Measurements from ENCODE around the gene HRAS. TPM values are rescaled to one million over a fixed set of nuclear protein-coding genes. Genes with fewer than 3 reads are reported as not detected.

Gene HRAS
- total RNA-seq, 1 experiment from 2014 or later, result 90.2 TPM

- Histone ChIP-seq H3K9me3 (ENCODE audit: low read depth, low read length, poor library complexity, severe bottlenecking) (no peaks in the 10 kb centered on the region), H3K36me3 (ENCODE audit: insufficient read depth, low read length, poor library complexity, severe bottlenecking) (no peaks in the 10 kb centered on the region), H3K4me1 (ENCODE audit: insufficient read depth, low read length, poor library complexity, severe bottlenecking) (peaks cover 20% of the 10 kb centered on the region), H3K4me3 (ENCODE audit: low read depth, low read length, poor library complexity, severe bottlenecking) (peak overlapping the region; percentile 99), H3K27ac (ENCODE audit: low read depth, low read length, poor library complexity, severe bottlenecking) (peak overlapping the region; percentile 74), H3K27me3 (replicated peaks; ENCODE audit: insufficient read depth, low read depth, low read length, poor library complexity) (no peaks in the 10 kb centered on the region)
- TF ChIP-seq, protein P1, sequence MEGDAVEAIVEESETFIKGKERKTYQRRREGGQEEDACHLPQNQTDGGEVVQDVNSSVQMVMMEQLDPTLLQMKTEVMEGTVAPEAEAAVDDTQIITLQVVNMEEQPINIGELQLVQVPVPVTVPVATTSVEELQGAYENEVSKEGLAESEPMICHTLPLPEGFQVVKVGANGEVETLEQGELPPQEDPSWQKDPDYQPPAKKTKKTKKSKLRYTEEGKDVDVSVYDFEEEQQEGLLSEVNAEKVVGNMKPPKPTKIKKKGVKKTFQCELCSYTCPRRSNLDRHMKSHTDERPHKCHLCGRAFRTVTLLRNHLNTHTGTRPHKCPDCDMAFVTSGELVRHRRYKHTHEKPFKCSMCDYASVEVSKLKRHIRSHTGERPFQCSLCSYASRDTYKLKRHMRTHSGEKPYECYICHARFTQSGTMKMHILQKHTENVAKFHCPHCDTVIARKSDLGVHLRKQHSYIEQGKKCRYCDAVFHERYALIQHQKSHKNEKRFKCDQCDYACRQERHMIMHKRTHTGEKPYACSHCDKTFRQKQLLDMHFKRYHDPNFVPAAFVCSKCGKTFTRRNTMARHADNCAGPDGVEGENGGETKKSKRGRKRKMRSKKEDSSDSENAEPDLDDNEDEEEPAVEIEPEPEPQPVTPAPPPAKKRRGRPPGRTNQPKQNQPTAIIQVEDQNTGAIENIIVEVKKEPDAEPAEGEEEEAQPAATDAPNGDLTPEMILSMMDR (conservative IDR thresholded peaks at IDR 0.05; ENCODE audit: low read depth, low read length), result no peak
- TF ChIP-seq EZH2 (IDR thresholded peaks at IDR 0.05; ENCODE audit: borderline replicate concordance, low read depth, low read length, poor library complexity, severe bottlenecking), result no peak
- CTCF ChIA-PET, result no interaction called here
- no peak for DNase-seq (ENCODE audit: low spot score)
- BruUV-seq (replicated peaks), result no TSS peak
- POLR2A ChIA-PET (ENCODE audit: low non-redundant PET), result no interaction called here
- intact Hi-C loops (cut with micrococcal nuclease; ENCODE audit: unreplicated experiment), result no loop called here
Observed at GRCh38 chr11:577611-577894, 42.2 kb upstream of the HRAS start.

DNA sequence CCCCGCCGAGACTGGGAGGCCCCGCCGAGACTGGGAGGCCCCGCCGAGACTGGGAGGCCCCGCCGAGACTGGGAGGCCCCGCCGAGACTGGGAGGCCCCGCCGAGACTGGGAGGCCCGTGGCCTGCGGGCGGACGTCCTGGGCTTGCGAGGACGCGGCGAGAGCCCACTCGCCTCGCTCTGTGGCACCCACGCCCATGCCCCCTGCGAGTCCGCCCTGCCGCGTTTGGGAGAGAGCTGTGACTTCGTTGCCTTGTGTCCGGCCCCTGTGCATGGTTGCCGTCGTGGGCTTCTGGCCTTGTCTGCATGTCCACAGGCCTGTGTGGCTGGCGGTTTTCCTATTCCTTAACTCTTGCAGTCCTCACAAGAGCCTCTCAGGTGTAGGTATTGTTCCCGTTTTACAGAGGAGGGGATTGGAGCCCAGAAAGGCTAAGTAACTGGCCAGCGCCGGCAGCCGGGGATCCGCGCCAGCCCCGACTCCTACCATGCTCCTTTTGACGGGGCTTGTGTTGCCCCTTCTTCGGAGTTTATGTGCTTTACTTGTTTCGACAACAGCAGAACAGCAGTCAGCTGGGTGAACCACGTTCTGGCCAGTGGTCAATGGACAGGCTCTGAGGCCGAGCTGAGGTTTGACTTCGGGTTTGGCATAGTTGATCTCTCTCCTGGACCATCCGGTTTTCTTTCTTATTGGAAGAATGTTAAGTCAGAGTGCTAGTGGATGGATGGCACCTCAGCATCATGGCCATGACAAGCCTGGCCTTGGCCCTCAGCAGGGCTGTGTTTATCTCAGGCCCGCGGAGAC is 41.6 kb upstream of the HRAS start:
- no peaks in the 10 kb centered on the region for H3K36me3 ChIP-seq (ENCODE audit: insufficient read depth, low read length, poor library complexity, severe bottlenecking)
- ChIA-PET POLR2A (ENCODE audit: low non-redundant PET) (no interaction called here), CTCF (no interaction called here)
- no peaks in the 10 kb centered on the region for H3K9me3 ChIP-seq (ENCODE audit: low read depth, low read length, poor library complexity, severe bottlenecking)
- H3K27ac ChIP-seq (ENCODE audit: low read depth, low read length, poor library complexity, severe bottlenecking), result peak overlapping the region; percentile 74
- intact Hi-C loops (cut with micrococcal nuclease; ENCODE audit: unreplicated experiment), result no loop called here
- peak overlapping the region; percentile 99 for H3K4me3 ChIP-seq (ENCODE audit: low read depth, low read length, poor library complexity, severe bottlenecking)
- peaks cover 20% of the 10 kb centered on the region for H3K4me1 ChIP-seq (ENCODE audit: insufficient read depth, low read length, poor library complexity, severe bottlenecking)
- TF ChIP-seq, protein P1 (conservative IDR thresholded peaks at IDR 0.05; ENCODE audit: low read depth, low read length), result no peak
- TF ChIP-seq EZH2 (IDR thresholded peaks at IDR 0.05; ENCODE audit: borderline replicate concordance, low read depth, low read length, poor library complexity, severe bottlenecking), result no peak
- BruUV-seq (replicated peaks), result TSS peak; percentile 60
- DNase-seq (ENCODE audit: low spot score), result no peak
- no peaks in the 10 kb centered on the region for H3K27me3 ChIP-seq (replicated peaks; ENCODE audit: insufficient read depth, low read depth, low read length, poor library complexity)

DNA sequence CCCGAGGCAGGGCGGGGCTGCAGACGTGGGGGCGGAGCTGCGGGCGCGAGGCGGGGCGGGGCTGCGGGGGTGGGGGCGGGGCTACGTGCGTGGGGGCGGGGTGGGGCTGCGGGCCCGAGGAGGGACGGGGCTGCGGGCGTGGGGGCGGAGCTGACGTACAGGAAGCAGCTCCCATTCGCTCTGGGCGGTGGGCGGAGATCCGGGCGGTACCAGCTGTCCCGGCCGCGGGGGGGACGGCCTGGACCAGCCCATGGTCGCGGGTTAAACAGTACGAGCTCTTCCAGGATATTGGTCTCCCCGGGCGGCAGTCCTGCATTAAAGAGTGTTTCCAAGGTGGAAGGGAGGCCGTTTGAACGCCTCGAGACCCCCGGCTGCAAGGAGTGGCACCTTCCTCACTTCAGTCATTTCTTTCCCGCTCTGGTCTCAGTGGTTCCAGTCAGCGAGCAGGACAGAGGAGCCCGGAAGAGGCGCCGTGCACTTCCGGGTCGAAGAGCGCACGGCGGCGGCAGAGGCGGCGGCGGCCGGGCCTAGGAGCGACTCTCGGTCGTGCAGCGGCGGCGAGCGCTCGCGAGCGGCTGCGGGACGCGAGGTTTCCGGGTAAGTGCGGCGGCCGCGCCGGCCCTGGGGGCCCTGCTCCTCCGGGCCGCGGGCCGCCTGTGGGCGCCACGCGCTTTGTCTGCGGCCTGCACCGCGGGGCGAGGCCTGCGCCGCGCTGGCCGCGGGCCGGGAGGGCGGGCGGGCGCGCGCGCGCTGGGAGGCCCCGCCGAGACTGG is 40.8 kb upstream of the HRAS start, which contains the start of gene PHRF1:
TSS of gene PHRF1 (plus strand) at position 475 of the 773 bp plus-strand sequence. CDS start 5,043 bp downstream, outside the sequence.
- ChIA-PET POLR2A (ENCODE audit: low non-redundant PET) (interaction anchor here (0.6 kb wide), 1 partner anchor 154 kb away, joined by 3 read pairs; no protein-coding TSS in a partner anchor), CTCF (interaction anchor here (0.6 kb wide), 1 partner anchor 237 kb away, joined by 6 read pairs; no protein-coding TSS in a partner anchor)
- intact Hi-C loops (cut with micrococcal nuclease; ENCODE audit: unreplicated experiment), result no loop called here
- no peaks in the 10 kb centered on the region for H3K36me3 ChIP-seq (ENCODE audit: insufficient read depth, low read length, poor library complexity, severe bottlenecking)
- no peak for TF ChIP-seq EZH2 (IDR thresholded peaks at IDR 0.05; ENCODE audit: borderline replicate concordance, low read depth, low read length, poor library complexity, severe bottlenecking)
- no peaks in the 10 kb centered on the region for H3K27me3 ChIP-seq (replicated peaks; ENCODE audit: insufficient read depth, low read depth, low read length, poor library complexity)
- peak within 1 kb of the TSS; percentile 99 for H3K4me3 ChIP-seq (ENCODE audit: low read depth, low read length, poor library complexity, severe bottlenecking)
- no TSS peak for BruUV-seq (replicated peaks)
- DNase-seq (ENCODE audit: low spot score), result peak; percentile 93
- peaks cover 20% of the 10 kb centered on the region for H3K4me1 ChIP-seq (ENCODE audit: insufficient read depth, low read length, poor library complexity, severe bottlenecking)
- peak within 1 kb of the TSS; percentile 100 for H3K27ac ChIP-seq (ENCODE audit: low read depth, low read length, poor library complexity, severe bottlenecking)
- no peaks in the 10 kb centered on the region for H3K9me3 ChIP-seq (ENCODE audit: low read depth, low read length, poor library complexity, severe bottlenecking)

All from A673 (cell line).